Stimulated activated CD4-positive, alpha-beta T cell treated with anti-CD3 and anti-CD28 coated beads, TNF-alpha, amount 100 ng/mL, for 48 hours (primary cell): ENCODE measurements around the gene TNFRSF9.
"Not testable (repeated sequence)": the region's sequence is repeated elsewhere in the genome, so short reads cannot be mapped to it uniquely, and the experiment has no call there.

Experiments used
- DNase-seq, 3 donors: peaks; one replicate each; pipeline ENCODE4 v3.0.0-alpha.2; 2020; ENCODE audit warnings: low read depth in 3 of 3

The TNFRSF9 gene

GRCh38 chr1:7940745-7941436, at the start of gene TNFRSF9:
Gene TNFRSF9 (minus strand): TSS chr1:7940839. CDS start chr1:7939994, 845 bp downstream.
- DNase-seq, result peak; percentile 52 to 67 (median 64)

- no peak for DNase-seq
Observed at GRCh38 chr1:7989762-7990428, 49.3 kb upstream of the TNFRSF9 start.

DNA sequence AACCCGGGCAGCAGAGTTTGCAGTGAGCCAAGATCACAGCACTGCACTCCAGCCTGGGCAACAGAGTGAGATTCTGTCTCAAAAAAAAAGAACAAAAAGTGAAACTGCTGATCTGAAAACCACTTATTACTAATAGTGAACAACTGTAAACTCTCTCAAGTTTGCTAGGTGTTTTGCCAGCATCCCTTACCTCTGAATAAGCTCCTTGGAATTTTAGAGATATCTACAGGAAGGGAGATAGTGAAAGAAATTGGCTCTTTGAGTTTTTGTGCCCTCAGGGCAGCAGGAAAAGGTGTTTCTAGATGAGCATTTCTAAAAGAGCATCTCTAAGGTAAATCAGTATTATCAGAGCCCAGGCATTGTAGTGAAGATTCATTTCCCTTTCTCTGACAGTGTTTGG, 47.9 kb upstream of the TNFRSF9 start:
- no peak for DNase-seq

GRCh38 chr1:7987528-7987927, 46.9 kb upstream of the TNFRSF9 start:
- no peak for DNase-seq

GRCh38 chr1:7985851-7986612, 45.4 kb upstream of the TNFRSF9 start:
- DNase-seq, result no peak

- DNase-seq, result no peak
Observed at GRCh38 chr1:7984811-7985210, 44.2 kb upstream of the TNFRSF9 start.

- no peak for DNase-seq
Observed at GRCh38 chr1:7983086-7983778, 42.6 kb upstream of the TNFRSF9 start.

GRCh38 chr1:7980984-7981383, 40.3 kb upstream of the TNFRSF9 start:
- no peak for DNase-seq

- peak in 1 of 3 donors; percentile 27 for DNase-seq
Observed at GRCh38 chr1:7975212-7975865, 34.7 kb upstream of the TNFRSF9 start.

GRCh38 chr1:7973086-7973485, 32.4 kb upstream of the TNFRSF9 start:
- no peak for DNase-seq

DNA sequence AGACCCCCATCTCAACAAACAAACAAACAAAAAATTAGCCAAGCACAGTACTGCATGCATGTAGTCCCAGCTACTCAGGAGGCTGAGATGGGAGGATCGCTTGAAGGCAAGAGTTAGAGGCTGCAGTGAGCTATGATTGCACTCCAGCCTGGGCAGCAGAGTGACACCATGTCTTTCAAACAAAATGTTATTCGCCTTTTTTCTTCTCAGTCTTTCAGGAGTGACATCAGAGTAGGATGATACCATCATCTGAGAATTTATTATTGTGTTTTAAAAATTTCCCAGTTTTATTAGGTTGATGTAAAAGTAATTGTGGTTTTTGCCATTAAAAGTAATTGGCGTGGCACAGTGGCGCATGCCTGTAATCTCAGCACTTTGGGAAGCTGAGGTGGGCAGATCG, 31.6 kb upstream of the TNFRSF9 start:
- no peak for DNase-seq

DNA sequence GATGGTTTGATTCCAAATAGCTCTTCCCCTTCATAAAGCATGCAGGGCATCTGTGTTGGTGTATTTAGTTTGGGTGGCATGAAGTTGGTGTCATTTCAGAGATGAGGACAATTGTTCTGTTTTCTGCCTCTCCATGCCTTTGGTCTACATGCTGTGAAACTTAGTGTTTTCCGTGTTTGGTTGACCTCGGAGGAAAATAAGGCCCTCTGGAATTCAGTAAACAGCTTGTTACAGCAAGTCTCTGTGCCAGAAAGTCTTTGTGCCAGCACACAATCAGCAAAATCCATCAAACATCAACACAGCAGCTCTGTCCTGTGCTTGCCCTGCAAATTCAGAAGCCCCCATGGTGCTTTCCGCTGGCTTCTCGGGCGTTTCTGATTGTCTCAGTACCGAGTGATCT, 30.4 kb upstream of the TNFRSF9 start:
- DNase-seq, result no peak

GRCh38 chr1:7970246-7970645, 29.6 kb upstream of the TNFRSF9 start:
- DNase-seq, result no peak

DNA sequence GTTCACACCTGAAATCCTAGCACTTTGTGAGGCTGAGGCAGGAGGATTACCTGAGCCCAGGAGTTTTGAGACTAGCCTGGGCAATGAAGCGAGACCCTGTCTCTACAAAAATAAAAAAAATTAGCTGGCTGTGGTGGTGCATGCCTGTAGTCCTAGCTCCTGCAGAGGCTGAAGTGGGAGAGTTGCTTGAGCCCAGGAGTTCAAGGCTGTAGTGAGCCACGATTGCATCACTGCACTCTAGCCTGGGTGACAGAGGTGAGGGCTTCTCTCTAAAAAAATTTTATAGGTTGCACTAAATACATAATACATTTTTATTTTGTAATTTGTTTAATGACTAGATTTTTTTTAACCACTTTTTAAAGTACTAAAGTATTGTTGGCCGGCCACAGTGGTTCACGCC, 27.0 kb upstream of the TNFRSF9 start:
- DNase-seq, result no peak

GRCh38 chr1:7967196-7967595, 26.6 kb upstream of the TNFRSF9 start:
- no peak for DNase-seq

GRCh38 chr1:7964476-7964875, 23.8 kb upstream of the TNFRSF9 start:
- no peak for DNase-seq

DNA sequence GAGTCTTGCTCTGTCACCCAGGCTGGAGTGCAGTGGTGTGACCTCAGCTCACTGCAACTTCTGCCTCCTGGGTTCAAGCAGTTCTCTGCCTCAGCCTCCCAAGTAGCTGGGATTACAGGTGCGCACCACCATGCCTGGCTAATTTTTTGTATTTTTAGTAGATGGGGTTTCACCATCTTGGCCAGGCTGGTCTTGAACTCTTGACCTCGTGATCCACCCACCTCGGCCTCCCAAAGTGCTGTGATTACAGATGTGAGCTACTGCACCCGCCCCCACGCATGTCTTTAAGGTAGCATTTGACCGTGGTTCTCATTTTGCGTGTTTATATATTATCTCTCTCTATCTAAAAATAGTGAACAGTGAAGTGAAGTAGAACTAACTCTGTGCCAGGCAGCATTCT, 23.2 kb upstream of the TNFRSF9 start:
- not testable (repeated sequence) for DNase-seq

DNA sequence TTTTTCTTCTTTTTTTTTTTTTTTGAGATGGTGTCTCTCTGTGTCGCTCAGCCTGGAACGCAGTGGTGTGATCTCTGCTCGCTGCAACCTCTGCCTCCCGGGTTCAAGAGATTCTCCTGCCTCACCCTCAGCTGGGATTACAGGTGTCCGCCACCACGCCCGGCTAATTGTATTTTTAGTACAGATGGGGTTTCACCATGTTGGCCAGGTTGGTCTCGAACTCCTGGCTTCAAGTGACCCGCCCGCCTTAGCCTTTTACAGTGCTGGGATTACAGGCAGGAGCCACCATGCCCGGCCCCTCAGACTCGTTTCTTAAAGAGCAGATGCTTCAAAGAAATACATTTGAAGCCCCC, 22.7 kb upstream of the TNFRSF9 start:
- DNase-seq, result not testable (repeated sequence)

DNA sequence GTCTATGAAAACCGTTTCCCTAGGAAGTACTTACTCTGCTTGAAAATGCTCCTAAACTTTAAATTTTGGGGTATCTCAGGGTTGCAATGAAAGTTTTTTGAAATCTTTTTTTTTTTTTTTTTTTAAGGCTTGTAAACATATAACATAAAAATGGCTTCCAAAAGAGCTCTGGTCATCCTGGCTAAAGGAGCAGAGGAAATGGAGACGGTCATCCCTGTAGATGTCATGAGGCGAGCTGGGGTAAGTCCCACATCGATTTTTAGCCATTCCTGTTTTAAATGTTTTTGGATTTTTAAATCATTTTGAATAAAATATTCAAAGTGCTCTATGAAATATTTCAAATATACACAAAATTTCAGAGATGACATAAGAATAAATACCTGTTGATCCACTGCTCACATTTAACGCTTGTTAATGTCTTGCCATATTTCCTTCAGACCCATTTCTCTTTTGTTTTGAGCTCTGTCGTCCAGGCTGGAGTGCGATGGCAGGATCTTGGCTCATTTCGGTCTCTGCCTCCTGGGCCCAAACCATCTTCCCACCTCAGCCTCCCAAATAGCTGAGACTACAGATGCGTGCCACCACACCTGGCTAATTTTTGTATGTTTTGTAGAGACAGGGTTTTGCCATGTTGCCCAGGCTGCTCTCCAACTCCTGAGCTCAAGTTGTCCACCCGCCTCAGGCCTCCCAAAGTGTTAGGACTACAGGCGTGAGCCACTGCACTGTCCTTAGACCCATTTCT, 22.2 kb upstream of the TNFRSF9 start:
- DNase-seq, result no peak

GRCh38 chr1:7962014-7962335, 21.3 kb upstream of the TNFRSF9 start:
- no peak for DNase-seq
